ENCODE measurements around the gene OR10J4.

GRCh38 chr1:159431904-159432303 lies at the start of gene OR10J4:
- TF ChIP-seq REST (IDR thresholded peaks at IDR 0.05; ENCODE audit: insufficient read depth in 1 of 2, low read depth in 2 of 2, low read length in 2 of 2) (no peak), SIN3A (IDR thresholded peaks at IDR 0.05; ENCODE audit: borderline replicate concordance, insufficient read depth, low read length) (no peak), POLR2AphosphoS5 (IDR thresholded peaks at IDR 0.05; ENCODE audit: low read depth, low read length) (no peak), TAF1 (IDR thresholded peaks at IDR 0.05; ENCODE audit: borderline replicate concordance, insufficient read depth, low read length) (no peak), FOXP2 (optimal IDR thresholded peaks at IDR 0.05; ENCODE audit: borderline replicate concordance, extremely low read depth, extremely low read length, insufficient read depth) (no peak)

All from PFSK-1 (cell line).